GM21717 (cell line): ENCODE data around the gene CD300A.
A peak's percentile ranks its signal among the peaks of the same experiment; 100 is the strongest.

ENCODE experiments used
- ATAC-seq: cut with Tn5 transposase; IDR thresholded peaks from one replicate; pipeline ENCODE4 v1.9.1; 2021; ENCODE audit warnings: mild to moderate bottlenecking, moderate library complexity; ENCODE audit not compliant: unreplicated experiment

The CD300A gene

DNA sequence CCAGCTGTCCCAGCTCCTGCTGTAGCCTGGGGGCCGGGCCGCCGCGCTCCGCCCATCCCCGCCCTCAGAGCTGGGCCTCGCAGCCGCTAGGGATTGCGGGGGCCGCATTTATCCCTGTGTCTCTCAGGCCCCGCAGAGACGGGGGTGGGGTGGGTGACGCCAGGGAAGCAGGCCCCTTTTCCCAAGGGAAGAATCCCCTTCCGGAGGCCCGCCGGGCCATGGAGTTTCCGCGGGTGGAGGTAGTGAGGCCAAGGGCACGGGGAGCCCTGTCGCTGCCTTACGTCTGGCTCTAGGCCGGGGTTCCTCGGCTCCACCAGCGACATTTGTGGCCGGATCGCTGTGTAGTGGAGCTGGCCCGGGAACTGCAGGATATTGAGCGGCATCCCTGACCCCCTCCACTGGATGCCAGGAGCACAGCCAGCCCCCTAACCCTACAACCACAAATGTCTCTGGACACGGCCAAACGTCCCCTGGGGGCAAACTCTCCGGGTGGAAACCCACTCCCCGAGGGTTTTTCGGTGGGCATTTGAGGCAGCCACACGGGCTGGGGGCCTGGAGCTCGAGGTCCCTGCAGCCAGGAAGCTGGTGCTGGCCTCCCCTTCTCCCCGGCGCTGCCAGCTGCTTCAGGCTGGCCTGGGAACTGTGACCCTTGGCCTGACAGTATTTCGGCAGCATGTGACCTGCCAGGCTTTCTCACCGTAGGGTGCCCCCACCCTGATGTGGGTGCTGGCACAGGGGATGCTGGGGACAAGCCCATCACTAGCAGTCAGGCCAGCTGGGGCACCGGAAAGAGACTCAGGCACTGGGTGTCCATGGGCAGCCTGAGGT is 12.0 kb upstream of the CD300A start:
- ATAC-seq = peak; percentile 57

DNA sequence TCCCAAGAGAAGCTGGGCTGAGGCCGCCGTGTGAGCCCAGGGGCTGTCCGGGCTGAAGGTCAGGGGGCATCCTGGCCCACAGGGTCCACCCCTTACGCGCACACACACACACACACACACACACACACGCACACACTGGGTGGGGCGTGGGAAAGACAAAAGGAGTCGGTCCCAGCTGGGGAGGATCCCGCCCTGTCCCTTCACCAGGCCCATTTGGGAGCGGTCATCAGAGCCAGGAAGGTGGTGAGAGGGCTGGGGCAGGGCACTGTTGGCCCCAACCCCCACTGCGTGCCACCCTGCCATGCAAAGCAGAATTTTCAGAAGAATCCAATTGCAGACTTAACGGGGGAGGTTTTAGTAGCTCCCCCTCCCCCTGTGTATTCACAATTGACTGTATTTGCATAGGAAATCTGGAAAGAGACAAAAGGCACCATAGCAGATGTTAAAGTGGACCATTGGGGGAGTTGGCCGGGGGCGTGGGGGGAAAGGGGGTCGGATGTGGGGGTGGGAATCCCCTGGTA is 11.3 kb upstream of the CD300A start:
- no peak for ATAC-seq

DNA sequence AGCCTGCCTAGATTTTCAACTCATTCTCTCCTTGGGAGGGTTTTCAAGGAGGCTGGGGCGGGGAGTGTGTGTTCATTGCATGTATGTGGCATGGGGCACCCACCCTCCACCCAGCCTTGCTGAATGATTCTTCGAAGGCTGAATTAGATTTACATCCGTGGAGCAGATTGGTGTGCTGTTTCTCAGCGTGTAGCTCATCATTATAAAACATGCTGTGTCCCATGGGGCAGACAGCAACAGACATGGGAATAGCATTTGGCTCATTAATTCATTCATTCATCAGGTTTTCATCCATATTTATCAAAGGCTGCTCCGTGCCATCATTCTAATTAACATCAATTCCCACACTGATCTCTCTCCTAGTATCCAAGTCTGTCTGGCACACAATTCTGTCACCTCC is 10.6 kb upstream of the CD300A start:
- no peak for ATAC-seq

DNA sequence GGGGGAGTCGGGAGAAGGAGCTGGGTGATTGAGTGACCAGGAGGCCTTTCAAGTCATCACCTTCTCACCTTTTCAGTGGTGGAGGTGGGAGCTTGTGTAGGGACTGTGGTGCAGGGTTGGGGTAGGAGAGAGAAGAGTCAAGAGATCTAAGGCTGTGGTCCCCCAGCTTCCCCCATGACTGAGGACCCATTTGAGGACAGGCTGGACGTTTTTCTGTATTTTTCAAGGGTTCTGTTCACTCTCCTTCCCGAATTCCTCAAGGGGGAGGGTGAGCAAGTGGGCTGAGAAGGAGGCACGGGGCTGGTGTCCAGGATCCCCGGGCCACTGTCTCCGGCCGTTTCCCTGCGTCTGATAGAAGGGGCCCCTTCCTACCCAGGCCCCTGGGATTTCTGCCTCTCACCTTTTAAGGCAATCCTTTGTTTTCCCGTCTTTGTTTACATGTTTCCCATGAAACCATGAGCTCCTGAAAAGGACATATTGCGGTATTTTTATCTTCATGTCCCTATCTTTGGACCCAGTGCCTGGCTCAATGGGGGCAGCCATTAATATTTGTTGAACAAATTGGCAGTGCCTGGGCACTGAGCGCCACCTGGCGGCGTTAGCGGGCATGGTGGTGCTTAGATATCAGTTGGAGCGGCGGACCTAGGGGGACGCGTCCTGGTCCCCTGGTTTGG is 9.2 kb upstream of the CD300A start:
- ATAC-seq = no peak

DNA sequence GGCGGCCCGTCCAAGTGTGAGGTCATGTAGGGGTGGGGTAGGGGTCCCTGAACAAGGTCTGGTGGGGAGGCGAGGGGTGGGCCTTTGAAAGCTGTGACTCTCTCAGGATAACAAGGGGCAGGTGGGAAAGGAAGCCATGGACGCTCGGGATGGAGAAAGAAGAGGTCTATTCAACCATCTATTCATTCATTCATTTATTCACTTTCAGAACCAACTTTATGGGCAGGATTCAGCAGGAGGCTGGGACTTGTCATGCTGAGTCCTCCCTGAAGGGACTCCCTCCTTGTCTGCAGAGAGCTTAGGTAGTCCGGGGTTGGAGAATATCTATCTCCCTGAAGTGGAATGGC is 8.6 kb upstream of the CD300A start:
- ATAC-seq = no peak

DNA sequence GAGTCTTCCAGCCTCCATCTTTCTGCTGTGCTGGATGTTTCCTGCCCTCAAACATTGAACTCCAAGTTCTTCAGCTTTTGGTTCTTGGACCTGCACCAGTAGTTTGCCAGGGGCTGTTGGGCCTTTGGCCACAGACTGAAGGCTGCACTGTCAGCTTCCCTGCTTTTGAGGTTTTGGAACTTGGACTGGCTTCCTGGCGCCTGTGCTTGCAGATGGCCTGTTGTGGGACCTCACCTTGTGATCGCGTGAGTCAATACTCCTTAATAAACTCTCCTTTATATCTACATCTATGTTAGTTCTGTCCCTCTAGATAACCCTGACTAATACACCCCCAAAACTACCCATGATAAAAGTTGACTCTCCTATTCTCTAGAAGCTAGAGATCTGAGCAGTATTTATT is 7.6 kb upstream of the CD300A start:
- ATAC-seq = no peak

DNA sequence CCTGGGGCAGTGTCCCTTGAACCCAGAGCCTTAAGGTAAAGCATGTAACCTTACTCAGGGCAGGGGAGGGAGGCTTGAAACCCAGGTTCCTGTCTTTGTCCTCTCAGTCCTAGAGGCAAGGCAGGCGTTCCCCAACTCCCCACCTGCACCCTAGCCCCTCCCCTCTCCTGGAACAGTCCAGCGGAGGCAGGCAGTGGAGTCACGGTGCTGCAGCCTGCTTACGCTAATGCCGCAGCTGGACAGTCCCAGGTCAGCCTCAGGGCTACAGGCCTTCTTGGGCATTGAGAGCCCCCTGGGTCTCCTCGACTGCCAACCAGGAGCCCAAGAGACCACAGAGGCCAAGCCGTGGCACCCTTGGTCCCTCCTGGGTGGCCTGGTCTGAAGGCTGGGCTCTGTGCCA is 6.8 kb upstream of the CD300A start:
- no peak for ATAC-seq

DNA sequence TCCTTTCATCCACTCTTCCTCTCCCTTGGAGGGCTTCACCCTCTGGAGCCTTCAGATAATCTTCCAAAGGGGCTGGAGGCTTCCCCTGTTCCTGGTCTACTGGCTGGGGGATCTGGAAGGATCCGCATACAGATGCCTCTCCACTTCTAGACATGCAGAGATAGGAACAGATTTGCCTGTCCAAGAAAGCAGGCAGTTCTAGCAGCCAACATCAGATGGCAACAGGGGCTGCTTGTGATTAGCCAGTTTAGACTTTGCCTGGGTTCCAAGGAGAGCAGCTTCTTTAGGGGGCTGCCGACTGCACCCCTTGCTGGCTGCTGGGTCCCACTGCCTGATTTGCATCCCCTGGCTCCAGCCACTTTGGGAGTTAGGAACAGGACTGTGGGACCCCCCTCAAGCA is 6.2 kb upstream of the CD300A start:
- no peak for ATAC-seq

DNA sequence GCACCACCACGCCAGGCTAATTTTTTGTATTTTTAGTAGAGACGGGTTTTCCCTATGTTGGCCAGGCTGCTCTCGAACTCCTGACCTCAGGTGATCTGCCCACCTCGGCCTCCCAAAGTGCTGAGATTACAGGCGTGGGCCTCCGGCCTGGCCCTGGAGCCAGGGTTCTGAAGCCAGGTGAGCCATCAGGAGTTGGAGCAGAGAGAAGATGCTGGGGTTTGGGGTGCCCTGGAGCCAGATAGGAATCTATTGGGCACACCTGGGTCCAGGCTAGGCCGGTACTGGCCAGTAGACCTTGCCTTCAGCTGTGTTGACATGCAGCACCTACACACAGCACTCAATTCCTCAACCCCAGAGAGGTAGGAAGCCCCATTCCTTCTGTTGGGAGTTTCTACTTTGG is 5.4 kb upstream of the CD300A start:
- no peak for ATAC-seq

DNA sequence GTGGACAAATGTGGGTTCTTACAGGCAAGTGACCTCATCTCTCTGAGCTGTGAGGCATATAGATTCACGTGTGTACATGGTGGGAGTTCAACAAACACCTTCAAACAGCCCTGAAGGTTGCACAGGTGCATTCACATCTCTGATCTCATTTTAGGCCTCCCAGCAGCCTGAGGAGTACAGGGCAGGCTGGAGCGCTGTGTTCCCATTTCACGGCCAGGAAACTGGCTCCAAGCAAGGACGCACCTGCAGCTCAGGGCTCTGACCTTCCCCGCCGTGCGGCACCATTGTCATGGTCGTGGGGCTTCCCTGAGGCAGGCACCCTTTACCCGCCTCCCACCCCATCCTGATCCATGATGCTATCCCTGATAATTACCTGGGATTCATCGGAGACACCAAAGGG is 4.8 kb upstream of the CD300A start:
- no peak for ATAC-seq

DNA sequence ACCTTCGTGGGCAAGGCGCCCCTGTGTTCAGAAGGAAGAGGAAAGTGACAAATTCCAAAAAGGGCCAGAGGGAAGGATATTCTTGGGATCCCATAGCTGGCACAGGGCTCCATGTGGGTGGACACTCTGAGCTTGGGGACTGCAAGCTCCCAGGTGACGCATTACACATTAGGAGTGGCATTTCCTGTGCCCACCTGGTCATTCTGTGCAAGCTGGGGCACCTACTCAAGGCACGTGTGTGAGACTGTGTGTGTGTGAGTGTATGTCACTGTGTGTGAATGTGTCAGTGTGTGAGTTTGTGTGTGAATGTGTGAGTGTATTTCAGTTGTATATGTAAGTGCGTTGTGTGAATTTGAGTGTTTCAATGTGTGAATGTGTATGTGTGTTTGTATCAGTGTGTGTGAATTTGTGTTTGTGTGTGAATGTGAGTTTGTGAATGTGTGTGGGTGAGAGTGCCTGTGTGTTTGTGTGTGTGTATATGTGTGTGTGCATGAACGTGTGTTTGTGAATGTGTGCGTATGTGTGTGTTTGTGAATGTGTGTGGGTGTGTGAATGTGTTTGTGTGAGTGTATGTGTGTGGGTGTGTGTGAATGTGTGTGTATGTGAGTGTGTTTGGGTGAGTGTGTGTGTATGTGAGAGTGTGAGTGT is 1.6 kb upstream of the CD300A start:
- no peak for ATAC-seq

DNA sequence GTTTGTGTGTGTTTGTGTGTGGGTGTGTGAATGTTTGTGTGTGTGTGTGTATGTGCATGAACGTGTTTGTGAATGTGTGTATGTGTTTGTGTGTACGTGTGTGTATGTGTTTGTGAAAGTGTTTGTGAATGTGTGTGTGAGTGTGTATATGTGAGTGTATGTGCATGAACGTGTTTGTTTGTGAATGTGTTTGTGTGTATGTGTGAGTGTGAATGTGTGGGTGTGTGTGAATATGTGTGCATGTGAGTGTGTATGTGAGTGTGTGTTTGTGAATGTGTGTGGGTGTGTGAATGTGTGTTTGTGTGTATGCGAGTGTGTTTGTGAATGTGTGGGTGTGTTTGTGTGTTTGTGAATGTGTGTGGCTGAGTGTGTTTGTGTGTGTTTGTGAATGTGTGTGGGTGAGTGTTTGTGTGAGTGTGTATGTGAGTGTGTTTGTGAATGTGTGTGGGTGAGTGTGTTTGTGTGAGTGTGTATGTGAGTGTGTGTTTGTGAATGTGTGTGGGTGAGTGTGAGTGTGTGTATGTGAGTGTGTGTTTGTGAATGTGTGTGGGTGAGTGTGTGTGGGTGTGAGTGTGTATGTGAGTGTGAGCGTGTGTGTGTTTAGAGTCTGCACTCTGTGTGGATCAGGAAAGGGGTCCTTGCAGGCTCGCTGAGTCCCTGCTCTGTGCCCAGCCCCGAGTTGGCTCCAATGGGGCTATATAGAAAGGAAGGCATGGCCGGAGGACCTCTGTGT is 890 bp upstream of the CD300A start:
- no peak for ATAC-seq

DNA sequence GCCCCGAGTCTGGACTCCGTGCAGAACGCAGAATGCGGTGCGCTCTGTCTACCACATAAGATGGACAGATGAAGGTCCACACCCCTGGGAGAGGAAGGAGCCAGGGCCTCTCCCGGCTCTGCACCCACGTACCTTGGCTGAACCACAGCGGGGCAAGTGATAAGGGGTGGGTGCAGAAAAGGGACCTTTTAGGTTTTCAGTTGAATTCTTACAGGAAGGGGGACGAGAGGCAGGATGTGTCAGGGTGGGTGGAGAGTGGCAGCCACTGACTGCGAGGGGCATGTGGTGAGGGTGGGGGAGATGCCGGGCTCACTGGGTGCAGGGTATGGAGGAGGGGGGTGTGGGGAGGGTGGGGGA is 372 bp downstream of the CD300A start:
- no peak for ATAC-seq

DNA sequence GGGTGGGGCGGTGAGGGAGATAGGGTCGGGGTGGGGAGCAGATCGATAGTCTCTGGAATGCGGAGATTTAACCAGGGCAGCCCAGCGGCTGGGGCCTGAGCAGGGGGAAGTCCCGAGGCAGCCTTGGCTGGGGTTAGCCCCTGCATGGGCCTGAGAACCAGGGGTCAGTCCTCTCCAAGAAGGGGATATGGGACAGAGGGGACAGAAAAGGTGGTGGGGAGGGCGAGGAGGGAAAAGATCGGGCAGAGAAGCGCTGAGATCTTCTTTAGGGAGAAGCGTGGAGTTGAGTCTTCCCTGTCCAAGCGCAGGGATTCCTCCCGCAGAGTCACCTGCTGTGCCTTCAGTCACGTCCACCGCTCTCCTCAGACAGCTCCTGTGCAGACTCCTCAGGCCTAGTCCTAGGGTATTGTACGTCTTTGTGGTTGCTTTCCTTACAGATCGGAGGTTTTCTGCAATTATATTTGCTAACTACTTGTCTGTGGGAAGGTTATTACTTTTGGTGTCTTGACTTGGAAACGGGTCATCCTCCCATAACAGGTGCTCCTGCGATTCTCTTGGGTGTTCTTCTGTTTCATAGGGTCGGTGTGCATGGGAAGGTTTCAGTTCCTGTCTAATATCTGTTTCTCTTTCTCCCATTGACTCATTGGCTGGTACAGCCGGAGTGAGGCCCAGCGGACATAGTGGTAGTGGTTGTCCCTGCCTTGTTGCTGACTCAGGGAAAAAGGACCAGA is 952 bp downstream of the CD300A start:
- peak; percentile 69 for ATAC-seq

DNA sequence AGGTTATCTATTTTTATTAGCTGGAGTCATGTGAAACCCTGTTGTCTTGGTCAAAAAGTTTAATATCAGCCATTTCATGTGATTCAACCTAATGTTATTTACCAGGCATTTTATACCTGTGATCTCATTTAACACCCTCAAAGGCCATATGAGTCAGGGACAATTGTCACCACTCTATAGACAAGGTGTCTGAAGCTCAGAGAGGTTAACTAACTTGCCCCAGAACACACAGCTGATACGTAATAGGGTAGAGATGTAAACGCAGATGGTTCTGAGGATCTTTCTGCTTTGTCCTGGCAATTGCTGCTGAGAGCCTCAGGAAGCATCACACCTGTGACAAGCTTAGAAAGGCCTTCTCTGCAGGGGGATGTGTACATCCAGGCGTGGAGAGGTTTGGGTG is 4.9 kb downstream of the CD300A start:
- ATAC-seq = no peak

DNA sequence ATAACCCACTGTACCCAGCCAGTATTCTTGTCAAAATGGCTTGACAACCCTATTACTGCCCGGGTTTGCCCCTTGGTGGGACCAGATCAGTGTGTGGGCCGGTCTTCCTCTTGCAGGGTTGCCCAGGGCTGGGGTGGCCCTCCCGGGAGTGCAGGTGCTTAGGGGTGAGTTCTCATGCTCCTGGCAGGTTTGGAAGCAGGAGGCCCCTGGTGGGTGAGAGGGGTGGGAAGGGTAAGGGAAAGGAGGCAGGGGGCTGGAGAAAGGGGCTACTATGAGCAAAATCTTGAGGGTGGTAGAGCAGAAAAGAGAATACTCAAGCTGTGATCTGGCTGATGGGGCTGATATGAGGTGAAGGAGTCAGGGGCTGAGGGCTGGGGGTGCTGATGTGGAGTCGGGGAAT is 6.5 kb downstream of the CD300A start:
- ATAC-seq = no peak

DNA sequence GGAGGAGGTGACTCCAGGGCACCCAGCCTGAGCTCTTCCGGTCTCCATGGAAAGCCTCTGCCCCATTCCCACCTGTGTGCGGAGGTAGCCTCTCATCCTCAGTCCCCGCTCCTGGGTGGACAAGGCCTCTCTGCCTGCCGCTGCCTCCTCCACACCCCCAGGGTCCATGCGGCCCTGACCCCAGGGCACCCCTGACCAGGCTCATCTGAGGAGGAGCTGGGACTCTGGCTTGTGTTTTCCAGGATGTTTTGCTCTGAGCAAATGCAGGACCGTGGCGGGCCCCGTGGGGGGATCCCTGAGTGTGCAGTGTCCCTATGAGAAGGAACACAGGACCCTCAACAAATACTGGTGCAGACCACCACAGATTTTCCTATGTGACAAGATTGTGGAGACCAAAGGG is 6.9 kb downstream of the CD300A start:
- no peak for ATAC-seq

DNA sequence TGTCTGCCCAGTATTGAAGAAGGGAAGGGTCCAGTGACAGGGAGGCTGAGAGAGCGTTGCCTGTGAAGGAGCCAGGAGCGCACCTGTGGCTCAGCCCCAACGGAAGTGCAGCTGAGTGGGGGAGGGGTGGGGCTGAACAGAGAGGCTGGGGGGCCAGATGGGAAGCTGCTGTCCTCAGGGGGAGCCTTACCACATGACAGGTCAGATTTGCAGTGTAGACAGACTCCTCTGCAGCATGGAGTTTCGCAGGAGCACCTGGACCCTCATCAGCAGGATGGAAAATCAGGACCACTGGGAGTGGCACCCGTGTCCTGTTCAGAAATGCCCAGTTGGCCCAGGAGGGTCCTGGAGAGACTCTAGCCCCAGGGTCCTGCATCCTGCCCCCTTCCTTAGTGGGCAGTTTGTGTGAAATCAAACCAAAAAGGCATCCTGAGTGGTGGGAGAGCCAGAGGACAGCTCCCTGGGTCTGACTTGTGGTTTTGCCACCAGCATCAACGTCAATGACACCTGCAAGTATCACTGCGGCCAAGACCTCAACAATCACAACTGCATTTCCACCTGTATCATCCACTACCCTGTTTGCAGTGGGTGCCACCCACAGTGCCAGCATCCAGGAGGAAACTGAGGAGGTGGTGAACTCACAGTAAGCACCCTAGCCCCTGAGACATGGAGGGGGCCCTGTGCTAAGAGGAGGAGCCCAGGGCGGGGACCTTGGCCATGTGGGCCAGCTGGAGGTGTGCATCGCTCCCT is 7.8 kb downstream of the CD300A start:
- ATAC-seq = no peak

DNA sequence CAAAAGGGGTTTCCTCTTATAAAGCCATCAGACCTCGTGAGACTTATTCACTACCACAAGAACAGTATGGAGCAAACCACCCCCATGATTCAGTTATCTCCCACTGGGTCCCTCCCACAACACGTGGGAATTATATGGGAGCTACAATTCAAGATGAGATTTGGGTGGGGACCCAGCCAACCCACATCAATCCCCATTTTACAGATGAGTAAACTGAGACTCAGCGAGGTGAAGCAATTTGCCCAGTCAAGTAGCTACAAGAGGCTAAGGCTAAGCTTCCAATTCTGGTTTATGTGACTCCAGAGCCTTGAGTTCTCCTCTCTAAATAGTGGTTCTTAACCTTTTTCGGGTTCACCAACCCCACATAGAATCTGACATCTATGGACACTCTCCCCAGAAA is 8.8 kb downstream of the CD300A start:
- ATAC-seq = no peak

DNA sequence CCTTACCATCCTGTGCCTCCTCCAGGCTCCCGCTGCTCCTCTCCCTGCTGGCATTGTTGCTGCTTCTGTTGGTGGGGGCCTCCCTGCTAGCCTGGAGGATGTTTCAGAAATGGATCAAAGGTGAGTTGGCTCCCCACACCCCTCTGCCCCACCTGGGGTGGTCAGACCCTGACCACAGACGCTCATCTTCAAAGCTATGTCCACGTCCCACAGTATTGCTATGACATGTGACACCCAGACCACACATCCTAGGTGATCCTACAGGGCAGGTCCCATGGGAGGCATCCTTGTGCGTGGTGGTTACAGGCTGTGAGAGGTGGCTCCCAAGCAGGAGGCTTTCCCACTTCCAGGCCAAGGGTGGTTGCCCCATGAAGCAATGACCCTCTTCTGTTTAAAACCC is 11.0 kb downstream of the CD300A start:
- no peak for ATAC-seq
